Medulla oblongata (tissue), 1 donor: ENCODE data around the gene PNMA6F.
"Not testable (repeated sequence)": the region's sequence is repeated elsewhere in the genome, so short reads cannot be mapped to it uniquely, and the experiment has no call there.

Source experiments
- DNase-seq: peaks from one replicate; pipeline ENCODE4 v3.0.0-alpha.2; 2015; ENCODE audit errors: extremely low spot score

The PNMA6F gene

DNA sequence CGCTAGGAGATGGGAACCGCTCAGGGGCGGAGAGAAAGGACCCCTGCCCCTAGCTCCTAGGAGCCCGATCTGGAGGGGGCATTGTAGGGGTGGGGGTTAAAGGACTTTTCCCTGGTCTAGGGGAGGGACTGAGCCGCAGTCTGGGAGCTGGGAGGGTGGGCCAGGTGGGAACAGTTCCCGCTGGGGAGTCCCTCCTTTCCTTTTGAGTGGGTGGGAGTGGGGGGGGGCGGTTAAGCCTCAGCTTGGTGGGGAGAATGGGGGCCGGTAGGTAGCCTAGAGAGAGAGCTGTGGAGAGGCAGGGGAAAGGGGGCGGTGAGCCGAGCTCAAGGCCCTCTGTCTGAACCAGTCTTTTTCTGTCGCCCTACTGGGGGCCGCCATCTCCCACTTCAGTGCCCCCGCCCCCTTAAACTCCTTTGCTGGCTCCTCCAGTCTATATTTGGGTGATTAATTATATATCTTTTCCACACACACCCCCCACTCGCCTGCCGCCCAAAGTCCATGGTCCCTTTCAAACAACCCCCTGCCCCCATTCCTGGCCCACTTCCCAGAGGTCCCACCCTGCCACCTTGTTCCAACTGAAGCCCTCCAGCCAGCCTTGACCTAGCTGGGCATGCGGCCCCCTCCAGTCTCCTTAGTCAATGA is 13.2 kb upstream of the PNMA6F start:
- DNase-seq, result no peak

DNA sequence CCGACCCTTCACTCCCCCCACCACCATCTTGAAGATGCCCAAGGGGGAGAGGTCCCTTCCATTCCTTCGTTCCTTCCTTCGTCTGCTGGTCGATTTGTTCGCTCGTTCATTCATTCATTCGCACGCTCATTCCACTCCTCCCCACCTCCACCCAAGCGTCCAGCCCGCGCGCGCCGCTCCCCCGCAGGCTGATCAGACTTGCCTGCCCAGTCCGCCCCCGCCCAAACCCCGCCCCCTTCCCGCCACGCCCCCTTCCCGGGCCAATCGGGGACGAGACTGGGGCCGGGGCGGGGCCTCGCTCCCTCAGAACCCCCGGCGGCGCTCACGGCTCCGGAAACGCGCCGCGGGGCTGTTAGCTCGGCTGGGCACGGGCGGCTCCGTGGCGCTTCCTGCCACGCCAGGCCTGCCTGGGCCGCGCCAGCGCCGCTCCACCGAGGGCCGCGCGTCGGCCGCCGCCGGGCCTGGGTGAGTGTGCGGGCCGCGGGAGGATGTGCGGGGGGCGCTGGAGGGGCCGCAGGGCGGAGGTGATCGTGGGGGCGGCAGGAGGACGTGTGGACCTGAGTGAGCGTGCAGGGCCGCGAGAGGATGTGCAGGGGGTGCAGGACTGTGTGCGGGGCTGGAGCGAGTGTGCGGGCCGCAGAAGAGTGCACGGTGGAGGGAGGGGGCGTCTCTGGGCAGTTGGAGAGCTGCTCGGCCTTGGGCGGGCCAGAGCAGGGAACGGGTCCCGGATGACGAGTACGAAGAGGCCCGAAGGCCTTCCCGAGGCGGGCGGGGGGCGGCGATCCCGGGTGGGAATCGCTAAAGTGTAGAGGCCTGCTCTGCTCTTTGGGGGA is 12.5 kb upstream of the PNMA6F start, which contains the start of gene ZNF275:
Gene ZNF275 (plus strand): TSS at position 333 of the 833 bp plus-strand sequence. CDS start 2,527 bp downstream, outside the sequence.
- DNase-seq, result peak; percentile 72

DNA sequence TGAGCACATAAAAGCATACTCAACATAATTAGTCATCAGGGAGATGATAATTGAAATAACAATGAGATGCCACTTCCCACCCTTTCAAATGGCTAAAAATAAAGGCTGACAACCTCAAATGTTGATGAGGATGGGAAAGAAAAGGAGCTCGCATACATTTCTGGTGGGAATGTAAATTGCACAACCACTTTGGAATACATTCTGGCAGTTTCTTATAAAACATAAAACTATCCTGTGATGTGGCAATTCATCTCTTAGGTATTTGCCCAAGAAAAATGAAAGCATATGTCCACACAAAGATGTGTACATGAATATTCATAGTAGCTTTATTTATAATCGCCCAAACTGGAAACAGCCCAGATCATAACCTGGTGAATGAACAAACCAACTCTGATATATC is 11.7 kb upstream of the PNMA6F start:
- no peak for DNase-seq

DNA sequence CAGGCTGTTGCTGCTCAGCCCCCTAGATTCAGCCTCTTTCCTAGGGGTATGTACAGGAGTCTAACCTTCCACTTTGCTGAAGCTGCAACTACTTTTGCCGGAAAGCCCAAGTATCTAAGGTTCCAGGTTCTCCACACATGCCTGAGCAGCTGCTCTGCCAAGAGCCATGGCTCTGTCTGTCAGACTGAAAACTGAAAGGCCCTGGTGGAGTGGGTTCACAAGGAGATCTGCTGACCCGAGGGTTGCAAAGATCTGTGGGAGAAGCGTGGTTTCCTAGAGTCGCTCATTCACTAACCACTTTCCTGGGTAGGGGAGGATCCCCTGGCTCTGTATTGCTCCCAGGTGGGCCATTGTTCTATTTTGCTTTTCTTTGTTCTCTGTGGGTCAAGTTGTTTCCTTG is 6.0 kb upstream of the PNMA6F start:
- DNase-seq, result no peak

DNA sequence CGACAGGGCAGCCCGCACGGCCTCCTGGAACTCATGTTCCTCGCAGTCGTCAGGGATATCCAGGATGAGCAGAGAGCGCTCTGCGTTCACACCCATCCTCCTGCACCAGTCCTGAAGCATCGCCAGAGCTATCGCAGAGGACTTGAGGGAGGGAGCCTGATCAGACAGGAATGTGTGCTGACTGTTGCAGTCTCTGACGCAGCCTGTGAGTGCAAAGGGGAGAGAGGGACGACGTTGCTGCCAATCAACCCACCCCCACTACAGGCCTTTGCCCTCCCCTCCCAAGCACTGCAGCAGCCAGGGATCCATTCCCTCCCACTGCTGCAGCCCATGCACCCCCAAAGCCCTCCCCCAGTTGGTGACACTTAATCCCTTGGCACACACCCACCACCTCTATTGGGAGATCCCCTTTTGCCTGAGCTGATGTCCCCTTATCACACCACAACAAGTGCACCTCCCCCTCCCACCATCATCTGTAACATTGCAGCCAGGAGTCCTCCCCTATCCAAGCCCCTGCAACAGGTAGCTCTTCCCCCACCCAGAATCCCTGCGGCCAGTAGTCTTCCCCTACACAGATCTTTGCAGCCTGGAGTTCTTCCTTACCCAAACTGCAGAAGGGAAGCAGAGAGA is 897 bp downstream of the PNMA6F start:
- DNase-seq, result no peak

DNA sequence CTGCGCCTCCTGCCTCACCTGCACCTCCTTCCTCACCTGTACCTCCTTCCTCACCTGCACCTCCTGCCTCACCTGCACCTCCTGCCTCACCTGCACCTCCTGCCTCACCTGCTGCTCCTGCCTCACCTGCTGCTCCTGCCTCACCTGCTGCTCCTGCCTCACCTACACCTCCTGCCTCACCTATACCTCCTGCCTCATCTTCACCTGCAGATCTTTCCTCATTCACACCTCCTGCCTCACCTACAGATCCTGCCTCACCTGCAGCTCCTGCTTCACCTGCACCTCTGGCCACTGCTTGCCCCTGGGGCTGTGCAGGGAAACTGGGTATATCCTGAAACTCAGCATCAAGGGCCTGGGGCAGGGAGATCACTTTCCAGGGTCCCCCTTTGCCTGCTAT is 1.5 kb downstream of the PNMA6F start:
- not testable (repeated sequence) for DNase-seq

DNA sequence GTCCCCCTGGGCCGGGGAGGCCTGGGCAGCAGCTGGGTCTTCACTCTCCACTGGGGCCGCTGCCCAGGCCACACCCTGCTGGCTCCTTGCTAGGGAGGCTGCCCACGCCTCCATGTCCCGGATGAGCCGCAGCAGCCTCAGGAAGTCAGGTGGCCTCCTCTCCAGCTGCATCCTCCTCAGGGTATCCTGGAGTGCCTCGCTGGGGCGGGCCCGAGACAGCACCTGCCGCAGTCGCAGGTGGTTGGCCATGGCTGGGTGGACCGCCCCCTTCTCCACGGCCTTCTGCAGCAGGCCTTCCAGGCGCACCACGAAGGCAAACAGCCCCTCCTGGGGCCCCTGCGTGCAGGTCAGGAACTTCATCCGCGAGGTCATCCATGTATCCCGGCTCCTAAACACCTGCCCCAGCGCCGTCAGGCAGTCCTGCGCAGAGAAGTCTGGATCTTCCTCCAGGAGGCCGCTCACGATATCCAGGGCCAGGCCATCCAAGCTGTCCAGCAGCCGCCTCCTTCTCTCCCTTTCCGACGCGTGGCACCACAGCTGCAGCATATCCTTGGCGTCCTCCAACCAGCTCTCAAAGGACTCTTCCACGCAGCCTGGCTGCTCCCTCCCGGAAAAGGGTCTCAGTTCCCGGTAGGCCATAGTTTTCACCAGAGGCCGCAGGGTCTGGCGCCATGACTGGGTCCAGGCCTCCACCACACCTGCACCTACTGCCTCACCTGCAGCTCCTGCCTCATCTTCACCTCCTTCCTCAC is 2.1 kb downstream of the PNMA6F start:
- no peak for DNase-seq

DNA sequence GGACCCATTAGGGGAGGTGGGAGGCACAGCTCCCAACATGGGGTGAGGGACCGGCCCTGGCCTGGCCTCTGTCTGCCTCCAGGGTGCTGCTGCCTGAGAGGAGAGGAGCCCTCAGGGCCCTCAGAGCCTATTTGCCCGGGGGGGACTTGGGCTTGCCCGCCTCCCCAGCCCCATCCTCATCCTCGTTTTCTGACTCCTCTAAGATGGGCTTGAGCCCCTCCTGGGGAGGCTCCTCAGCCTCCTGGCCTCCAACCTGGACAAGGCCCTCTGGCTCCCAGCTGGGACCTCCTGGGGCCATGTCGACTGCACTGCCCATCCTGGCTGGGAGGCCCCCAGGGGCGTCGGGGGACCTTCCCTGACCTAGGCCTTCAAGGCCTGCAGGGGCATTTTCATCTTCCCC is 2.8 kb downstream of the PNMA6F start:
- no peak for DNase-seq

DNA sequence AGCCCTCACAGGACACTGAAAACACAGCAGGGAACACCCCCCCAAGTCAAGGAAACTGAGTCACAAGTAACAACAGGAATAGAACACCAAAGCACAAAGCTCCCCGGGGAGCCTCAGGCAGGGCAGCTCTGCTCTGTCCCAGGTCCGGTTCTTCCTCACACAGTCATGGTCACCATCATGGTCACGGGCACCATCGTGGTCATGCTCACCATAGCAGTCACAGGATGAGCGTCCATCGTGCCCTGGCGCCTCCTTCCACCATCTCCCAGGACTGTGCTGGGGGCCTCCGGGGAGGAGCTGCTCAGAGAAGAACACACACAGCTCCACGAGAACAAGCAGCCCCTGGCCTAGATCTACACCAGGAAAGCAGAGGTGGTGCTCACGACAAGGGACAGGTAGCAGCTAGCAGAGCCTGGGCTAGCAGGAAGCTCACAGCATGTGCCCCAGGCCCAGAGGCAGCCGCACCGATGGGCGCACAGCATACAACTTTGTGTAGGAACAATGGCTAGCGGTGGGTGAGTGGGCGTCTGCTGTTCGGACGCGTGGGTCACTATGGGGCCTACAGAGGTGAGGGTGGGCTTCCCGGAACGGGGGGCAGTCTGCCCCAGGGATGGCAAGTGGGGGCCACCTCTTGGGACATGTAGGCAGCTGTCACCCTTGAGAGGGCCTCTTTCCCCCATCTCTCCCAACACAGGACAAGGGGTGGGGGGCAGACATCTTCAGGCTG is 3.4 kb downstream of the PNMA6F start:
- no peak for DNase-seq

DNA sequence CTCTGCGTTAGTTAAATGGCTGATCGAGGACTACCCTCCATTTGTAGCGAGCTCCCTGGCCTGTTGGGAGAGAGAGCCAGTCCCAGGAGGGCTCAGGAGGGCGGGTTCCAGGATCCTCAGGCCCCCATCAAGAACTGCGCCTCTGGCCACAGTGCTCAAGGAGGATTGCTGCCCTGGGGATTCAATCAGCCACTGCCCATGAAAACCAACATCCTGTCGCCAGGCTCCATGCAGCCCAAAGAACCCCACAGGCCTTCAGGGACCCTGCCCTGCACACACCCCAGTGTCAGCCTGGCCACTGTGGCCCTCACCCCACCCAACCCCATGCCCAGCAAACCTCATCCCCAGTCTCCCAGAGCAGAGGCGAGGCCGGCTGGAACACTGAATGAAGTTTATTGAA is 4.3 kb downstream of the PNMA6F start:
- DNase-seq, result no peak

DNA sequence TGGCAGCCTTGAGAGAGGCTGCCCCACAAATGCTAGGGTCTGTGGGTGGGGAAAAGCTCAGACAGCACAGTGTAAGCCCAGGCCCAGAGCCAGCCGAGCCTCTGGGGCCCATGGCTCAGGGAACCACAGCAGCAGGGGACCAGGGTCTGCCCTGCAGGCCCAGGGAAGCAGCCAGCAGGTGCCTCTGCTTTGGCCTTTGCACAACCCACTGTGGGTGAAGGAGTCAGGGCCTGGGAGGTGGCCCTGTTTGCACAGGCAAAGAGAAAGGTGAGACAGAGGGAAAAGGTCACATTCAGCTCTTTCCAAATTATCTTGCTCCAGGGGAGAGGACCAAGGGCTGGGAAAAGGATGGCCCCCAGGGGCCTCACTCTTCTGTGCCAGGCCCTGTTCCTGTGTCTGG is 8.7 kb downstream of the PNMA6F start:
- no peak for DNase-seq

DNA sequence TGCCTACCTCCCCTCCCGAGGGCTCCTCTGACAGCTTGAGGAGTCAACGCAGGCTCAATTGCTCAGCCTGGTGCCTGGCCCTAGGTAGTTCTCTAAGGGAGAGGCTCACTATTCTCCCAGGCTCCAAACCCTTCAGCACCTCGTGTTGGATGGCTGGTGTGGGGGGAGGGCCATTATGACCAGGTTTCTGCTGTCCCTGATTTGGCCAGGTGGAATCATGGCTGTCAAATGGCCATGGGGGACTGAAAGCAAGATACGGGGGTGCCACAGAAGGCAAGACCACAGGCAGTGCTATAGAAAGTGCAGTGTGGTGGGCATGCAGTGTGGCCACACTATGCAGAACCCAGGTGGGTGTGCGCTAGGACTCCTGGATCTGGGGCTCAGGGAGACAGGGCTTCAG is 9.5 kb downstream of the PNMA6F start:
- DNase-seq, result no peak

DNA sequence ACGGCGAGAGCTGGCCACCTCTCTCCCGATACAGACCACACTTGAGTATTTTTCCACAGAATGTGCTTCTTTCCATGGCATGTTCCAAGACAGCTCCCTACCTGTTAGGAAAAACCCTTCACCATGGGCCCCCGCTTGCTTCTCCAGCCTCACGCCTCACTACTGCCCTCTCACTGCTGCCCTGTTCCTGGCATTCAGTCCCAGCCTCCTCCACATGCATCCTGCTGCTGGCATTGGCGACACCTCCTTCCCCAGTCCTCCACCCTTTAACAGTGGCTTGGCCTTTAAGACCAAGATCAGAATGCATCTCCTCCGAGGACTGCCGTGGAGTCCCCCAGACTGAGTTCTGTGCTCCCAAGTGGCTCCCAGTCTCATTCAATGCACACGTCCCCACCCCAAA is 10.7 kb downstream of the PNMA6F start:
- no peak for DNase-seq

DNA sequence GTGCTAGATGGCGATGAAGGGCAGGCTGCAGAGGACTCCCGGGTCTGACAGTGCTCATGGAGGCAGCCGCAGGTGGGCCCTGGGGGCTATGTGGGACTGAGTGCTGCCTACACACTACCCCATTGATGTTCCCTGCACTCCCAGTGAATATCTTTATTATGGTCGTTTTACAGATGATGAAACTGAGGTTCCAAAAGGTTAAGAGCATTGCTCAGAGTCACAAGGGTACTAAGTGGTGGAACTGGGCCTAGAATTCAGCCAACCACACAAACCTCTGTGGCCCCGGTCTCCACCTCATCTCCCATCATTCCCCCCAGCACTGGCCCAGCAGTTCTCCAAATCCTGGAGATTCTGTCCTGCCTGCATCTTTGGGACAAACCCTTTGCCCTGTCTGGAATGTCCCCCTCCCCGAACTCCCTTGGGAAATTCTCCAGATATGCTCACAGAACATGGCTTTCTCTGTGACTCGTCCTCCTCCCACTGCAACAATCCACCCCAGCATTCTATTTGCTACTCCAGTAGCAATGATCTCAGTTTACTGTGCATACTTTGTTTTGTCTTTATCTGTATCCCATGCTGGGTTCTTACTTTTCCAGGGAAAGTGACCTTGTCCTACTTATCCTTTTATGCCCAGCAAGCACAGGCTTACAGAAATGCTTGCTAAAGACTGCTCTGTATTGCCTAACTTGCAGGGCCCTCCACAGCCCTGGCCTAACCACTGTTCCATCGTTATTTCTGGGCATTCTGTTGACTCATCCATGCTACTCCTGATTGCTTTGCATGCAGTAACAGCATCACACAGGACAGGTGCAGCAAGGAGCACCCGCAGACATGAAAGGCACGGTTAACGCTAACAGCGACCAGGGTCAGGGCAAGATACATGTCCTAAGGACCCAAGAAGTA is 14.0 kb downstream of the PNMA6F start:
- no peak for DNase-seq

DNA sequence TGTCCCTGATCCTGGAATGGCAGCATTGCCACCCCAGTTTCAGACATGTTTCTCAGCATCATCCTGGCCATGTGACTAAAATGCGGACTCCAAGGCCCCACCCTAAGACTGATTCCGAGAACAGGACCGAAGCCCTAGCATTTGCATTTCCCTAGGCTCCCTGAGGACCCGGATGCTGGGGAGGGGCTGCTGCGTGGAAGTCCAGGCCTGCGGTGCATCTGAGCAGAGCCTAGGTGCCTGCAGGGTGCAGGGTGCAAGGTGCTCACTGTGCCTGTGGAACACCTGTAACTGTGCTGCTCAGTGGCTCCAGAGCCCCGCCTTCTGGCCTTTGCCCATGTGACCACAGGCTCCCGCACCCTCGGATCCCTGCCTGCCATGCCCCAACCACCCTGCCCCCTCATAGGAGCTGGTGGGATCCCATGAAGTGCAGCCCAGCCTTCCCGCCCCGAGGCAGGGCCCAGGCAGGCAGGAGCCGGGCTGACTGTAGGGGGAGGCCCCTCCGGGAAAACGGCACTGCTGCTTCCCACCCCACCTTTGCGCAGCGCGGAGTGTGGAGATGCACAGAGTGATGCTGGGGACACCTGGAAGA is 14.9 kb downstream of the PNMA6F start:
- DNase-seq, result no peak

DNA sequence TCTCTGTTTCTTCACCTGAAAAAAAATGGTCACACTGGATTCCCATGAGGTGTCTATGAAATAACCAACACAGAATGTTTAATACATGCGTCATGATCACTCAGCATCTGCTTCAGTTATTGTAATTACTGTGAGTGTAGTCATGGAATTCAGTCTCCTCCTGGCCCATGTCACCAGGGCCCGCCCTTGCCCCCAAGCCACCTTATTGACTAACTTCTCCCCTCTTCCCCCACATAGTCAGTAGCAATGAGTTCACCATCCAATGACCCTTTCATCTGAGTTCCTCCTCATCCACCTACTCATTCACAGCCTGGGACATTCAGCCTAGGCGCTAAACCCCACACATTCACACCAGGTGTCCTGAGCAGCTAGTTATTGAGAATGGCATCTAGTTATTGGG is 15.6 kb downstream of the PNMA6F start:
- DNase-seq, result no peak

DNA sequence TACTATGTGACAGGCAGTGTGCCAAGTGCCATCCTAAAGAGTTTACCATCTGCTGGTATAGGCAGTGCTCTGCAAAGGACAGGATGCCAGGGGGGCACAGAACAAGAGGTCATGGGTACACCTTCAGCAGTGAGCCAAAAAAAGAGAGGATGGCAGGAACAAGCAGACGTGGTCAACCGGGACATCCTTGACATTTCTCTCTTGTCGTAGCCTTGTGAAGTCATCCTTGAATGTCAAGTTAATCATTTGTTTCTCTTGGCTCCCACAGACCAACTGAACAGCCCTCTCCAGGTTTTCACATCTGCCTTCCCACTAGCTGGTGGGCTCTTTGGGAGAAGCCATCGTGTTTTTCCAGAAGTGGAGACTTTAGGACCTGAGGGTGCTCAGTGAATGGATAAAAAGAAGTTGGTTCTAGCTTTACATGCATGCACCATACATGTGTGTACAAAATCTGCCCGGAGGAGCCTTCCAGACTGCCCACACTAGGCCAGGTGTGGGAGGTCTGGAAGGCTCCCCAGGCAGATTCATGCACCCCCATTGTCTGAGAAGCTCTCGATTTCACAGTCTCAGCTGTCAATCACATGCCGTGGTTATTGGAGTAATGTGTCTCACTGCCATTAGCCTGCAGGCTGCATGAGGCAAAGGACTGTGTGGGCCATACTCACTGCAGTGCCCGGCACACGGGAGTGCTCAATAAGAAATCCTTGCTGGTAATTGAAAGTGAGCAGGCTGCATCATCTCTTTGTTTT is 16.4 kb downstream of the PNMA6F start:
- DNase-seq, result no peak

DNA sequence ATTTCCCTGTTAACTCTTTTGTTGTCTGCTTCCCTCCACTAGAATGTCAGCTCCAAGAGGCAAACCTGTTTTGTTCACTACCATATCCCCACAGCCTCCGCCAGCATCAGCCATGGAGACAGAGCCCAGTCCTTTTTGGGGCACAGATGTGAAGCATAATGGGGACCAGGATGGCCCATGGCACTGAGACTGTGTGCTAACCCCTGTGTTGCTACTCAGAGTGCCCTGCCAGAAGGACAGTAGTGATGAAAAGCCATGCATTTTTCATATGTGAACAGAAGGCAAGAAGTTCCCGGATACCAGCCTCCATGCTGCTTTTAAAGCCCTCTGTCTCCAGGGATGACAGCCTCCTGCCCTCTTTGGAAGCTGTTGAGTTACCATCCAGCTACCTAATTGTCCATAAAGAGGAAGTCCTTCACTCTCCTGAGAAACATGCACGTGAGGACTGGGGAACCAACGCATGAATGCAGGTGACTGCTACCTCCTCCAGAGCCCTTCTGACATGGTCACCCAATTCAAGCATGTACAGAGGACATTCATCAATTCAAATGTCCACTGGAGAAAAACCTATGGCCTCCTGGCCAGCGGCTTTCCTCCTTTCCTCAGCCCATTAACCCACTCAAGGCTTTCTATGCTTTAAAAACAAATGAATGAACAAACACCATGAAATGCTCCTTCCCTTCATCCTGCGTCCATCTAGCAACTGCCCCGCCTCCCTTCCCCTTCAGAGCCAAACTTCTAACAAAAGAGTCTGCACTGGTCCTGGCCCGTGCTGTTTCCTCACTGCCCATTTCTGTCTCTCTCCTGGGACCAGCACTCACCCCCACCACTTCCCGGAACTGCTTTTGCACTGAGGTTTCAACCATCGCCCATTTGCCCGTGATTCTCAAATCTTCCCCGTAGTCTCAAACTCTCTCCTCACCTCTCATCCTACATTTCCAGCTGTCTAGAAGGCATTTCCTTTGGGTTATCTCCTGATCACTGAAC is 18.0 kb downstream of the PNMA6F start:
- DNase-seq, result no peak
